PC-3 (cell line): Measurements from ENCODE around the gene MAML3.

Experiments used
- EZH2 ChIP-seq: fragments of 300-600 bp; sonication (generic); IDR thresholded peaks from one replicate; pipeline ENCODE4 v1.6.1; 2017; ENCODE audit warnings: antibody characterized with exemption, mild to moderate bottlenecking, low read length; ENCODE audit not compliant: unreplicated experiment
- EZH2phosphoT487 ChIP-seq: fragments of 300-600 bp; sonication (generic); IDR thresholded peaks from 2 replicates; pipeline ENCODE4 v1.6.1; 2018; ENCODE audit warnings: mild to moderate bottlenecking, antibody characterized with exemption, low read length, borderline replicate concordance
- TF ChIP-seq, protein P1 (sequence below): fragments of 300-600 bp; sonication (generic); conservative IDR thresholded peaks from 2 replicates; pipeline ENCODE4 v1.5.1; 2017; ENCODE audit warnings: antibody characterized with exemption, low read depth, mild to moderate bottlenecking, low read length

- TF ChIP-seq EZH2 (no peak), EZH2phosphoT487 (no peak)
- TF ChIP-seq, protein P1, sequence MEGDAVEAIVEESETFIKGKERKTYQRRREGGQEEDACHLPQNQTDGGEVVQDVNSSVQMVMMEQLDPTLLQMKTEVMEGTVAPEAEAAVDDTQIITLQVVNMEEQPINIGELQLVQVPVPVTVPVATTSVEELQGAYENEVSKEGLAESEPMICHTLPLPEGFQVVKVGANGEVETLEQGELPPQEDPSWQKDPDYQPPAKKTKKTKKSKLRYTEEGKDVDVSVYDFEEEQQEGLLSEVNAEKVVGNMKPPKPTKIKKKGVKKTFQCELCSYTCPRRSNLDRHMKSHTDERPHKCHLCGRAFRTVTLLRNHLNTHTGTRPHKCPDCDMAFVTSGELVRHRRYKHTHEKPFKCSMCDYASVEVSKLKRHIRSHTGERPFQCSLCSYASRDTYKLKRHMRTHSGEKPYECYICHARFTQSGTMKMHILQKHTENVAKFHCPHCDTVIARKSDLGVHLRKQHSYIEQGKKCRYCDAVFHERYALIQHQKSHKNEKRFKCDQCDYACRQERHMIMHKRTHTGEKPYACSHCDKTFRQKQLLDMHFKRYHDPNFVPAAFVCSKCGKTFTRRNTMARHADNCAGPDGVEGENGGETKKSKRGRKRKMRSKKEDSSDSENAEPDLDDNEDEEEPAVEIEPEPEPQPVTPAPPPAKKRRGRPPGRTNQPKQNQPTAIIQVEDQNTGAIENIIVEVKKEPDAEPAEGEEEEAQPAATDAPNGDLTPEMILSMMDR: no peak
Measured at GRCh38 chr4:139962130-139962684, 191.8 kb downstream of the MAML3 start.
